Fibroblast of gingiva (primary cell): ENCODE data around the gene BEAN1.

Experiments used
- DNase-seq: peaks from one replicate; pipeline ENCODE4 v3.0.0-alpha.2; 2011; ENCODE audit warnings: low read depth

The BEAN1 gene

DNA sequence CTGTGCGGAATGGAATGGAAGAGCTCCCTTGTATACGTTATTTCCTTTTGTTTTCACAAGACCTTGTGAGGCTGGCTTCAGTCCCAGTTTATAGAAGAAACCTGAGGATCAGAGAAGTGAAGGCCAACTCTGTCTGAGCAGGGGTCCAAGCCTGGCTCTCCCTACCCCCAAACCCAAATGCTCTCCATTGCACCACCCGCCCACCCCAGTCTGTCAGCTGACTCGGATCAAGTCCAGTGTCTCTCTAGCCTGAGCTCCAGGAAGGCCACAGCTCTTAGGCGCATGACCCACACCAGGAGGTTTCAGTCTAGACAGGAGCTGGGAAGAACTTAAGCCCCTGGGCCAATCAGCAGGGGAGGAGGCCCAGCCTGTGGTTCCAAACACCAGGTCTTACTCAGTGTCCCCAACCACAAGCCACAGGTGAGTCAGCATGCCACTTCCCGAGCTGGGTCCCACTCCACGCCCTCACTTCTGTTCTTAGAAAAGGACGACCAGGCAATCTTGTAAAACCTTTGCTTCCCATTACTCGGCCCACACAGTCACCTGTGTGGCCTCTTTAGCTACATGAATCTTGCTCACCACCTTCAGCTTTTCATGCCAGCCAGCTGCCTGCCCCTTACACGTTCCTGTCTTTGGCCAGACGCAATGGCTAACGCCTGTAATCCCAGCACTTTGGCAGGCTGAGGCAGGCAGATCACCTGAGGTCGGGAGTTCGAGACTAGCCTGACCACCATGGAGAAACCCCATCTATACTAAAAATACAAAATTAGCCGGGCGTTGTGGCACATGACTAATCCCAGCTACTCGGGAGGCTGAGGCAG, 95.1 kb downstream of the BEAN1 start:
- no peak for DNase-seq

DNA sequence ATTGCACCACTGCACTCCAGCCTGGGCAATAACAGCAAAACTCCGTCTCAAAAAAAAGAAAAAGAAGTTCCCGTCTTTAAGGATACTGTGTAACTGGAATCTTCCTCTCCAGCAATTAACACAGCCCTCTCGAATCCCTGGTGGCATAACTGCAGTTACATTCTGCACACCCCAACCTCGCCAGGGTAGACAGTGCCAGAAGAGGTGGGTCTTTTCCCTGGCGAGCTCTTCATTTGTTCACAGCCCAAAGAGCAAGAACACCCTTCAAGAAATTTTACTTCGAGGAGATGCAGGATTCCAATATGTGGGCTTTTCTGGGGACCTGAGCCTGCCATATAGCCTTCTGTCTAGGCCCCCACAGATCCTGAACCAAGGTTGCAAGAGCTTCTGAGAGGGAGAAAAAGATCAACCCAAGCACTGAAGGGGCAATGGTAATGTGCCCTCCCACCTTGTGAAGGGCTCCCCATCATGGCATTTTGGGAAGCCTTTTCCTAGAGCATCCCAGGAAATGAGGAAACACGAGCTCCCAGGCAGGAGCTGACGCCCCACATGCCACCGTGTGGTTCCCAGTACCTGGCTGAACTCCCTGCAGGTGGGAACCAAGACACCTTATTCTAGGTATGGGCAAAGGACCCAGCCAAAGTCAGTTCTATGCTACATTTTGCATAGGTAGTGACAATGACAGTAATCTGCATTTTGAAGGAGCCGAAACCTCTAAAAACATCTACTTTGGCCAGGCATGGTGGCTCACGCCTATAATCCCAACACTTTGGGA, 95.9 kb downstream of the BEAN1 start:
- no peak for DNase-seq

- no peak for DNase-seq
Measured at GRCh38 chr16:66523861-66524354, 96.8 kb downstream of the BEAN1 start.

DNA sequence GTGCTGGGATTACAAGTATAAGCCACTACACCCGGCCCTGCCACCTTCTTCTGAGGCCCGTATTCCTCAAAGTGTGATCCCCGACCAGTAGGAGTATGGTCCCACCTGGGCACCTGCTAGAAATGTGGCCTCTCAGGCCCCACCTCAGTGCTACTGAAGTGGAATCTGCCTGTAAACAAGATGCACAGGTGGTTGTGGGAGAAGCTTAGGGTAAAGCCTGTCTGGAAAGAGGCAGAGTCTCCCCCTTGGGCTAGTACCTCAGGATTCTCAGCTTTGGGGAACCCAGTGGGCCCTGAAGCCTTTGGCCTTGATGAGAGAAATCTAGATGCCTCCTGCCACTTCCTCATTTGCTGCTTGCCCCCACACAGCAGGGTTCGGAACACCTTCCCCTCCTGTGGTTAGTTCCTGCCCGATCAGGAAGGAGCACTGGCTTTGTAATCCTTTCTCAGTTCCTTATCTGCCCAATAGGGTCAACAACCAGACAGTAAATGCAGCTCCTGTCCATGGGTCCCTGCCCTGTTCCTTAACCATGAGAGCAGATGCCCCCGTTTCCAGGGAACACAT, 97.6 kb downstream of the BEAN1 start:
- DNase-seq: no peak

DNA sequence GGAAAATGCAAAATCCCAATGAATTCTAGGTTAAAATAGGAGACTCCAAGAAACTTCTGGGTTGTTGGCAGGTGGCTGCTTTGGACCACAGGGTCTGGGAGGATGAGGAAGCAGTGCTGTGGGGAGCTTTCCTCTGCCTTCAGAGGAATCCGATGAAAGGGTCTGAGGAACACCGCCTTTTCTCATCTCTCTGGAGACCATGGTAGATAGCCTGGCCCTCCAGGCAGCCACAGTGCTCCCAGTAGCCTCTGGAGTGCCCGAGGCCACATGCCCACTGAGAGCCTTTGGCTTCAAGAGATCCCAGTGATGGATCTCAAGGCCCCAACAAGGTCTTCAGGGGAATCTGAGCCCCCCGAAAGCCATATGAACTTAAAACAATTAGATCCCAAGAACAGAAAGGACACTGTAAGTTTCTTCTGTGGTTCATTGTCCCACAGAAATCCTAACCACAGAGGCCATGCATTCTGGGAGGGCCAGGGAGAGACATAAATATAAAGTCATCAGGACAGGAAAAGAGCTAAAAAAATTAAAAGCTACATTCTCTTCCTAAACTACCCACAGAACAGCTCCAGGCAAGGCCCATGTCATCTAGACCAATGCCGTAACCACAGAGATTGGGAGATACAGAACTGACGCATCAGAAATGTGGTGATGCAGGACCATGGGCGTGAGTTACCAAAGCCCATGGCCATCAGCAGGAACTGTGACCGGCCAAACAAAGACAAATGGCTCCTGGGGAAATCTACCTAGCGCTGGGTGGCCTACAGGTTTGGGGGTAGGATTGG, 98.5 kb downstream of the BEAN1 start:
- no peak for DNase-seq

DNA sequence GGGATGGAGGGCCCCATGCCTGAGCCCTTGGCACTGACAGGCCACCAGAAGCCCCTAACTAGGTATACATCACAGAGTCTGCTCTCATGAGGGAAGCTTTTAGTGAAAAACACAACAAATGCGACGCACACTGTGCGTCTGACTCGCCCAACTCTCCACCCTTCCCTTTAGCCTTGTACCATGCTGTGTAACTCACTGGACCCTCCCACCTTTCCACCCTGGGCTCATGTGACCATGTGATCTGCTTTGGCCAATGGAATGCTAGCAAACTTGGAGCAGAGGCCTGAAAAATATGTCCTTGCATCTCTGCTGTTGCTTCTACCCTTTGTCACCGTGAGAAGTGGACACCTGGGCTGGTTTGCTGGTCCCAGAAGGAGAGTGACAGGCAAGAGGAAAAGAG, 101.2 kb downstream of the BEAN1 start:
- DNase-seq: no peak

DNA sequence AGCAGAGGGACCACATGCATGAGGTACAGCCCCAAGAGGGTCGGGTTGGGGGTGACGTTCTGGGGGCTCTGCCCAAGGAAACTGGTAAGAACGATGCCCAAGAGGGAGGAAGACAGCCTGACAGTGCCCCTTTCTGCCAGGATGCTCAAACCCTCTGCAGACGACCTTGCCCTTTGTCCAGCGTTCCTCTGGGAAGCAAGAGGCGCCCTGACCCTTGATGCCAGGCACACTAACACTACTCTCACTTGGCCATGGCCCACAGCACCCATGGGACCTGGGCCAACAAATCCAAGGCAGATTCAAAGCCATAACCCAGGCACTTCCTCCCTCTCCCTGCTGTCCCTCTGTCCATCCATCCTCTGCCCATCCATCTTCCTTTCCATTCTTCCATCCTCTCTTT, 102.4 kb downstream of the BEAN1 start:
- no peak for DNase-seq
